GM10248 (cell line): ENCODE data around the gene TEX44.

ENCODE experiments used
- CTCF ChIA-PET: fragments of 300-600 bp; sonication (Branson Sonifier 250); formaldehyde crosslinking; extraction: SDS; loops from one replicate; lab custom pipeline; 2021; ENCODE audit warnings: antibody characterized with exemption; lab: Yijun Ruan, JAX
- POLR2A ChIA-PET: fragments of 350-650 bp; sonication (Branson Sonifier 250); formaldehyde crosslinking; extraction: SDS; loops from one replicate; lab custom pipeline; 2020; ENCODE audit warnings: antibody characterized with exemption; lab: Yijun Ruan, JAX
- DNase-seq: peaks from one replicate; pipeline ENCODE4 v3.0.0; 2012; ENCODE audit errors: extremely low spot score
- CTCF ChIP-seq: IDR thresholded peaks from 2 replicates; pipeline ENCODE4 v1.5.1; 2012; ENCODE audit warnings: mild to moderate bottlenecking, low read depth; ENCODE audit errors: extremely low read depth, missing control alignments, control extremely low read depth

TEX44 gene

GRCh38 chr2:231557571-231558217 lies 35.0 kb upstream of the TEX44 start:
- ChIA-PET POLR2A (no interaction called here), CTCF (interaction anchor here (0.8 to 13.7 kb wide), 22 partner anchors 8 to 468 kb away, joined by 3 to 187 read pairs (median 6); partner anchors contain the start of gene NMUR1)
- TF ChIP-seq CTCF, result peak; percentile 68
- peak; percentile 91 for DNase-seq

- peak; percentile 79 for DNase-seq
- POLR2A ChIA-PET, result interaction anchor here (1.2 kb wide), 1 partner anchor 113 kb away, joined by 7 read pairs; no protein-coding TSS in a partner anchor
- CTCF ChIA-PET, result interaction anchor here (0.8 to 13.7 kb wide), 28 partner anchors 8 to 152 kb away, joined by 3 to 187 read pairs (median 4); partner anchors contain the start of genes NMUR1 and TEX44
- peak; percentile 76 for TF ChIP-seq CTCF
Measured at GRCh38 chr2:231563378-231563961, 29.2 kb upstream of the TEX44 start.

- DNase-seq, result no peak
- no peak for TF ChIP-seq CTCF
- CTCF ChIA-PET, result interaction anchor here (1.2 to 12.0 kb wide), 9 partner anchors 8 to 148 kb away, joined by 3 to 176 read pairs (median 4); partner anchors contain the start of gene NMUR1
- POLR2A ChIA-PET, result no interaction called here
Measured at GRCh38 chr2:231565887-231566594, 26.6 kb upstream of the TEX44 start.

GRCh38 chr2:231567159-231567558 lies 25.5 kb upstream of the TEX44 start:
- no peak for TF ChIP-seq CTCF
- CTCF ChIA-PET, result interaction anchor here (0.8 to 12.0 kb wide), 4 partner anchors 9 to 45 kb away, joined by 3 to 176 read pairs (median 4); no protein-coding TSS in a partner anchor
- DNase-seq, result no peak
- POLR2A ChIA-PET, result no interaction called here

- POLR2A ChIA-PET, result no interaction called here
- CTCF ChIA-PET, result interaction anchor here (0.8 to 12.0 kb wide), 10 partner anchors 10 to 109 kb away, joined by 3 to 176 read pairs (median 4); no protein-coding TSS in a partner anchor
- no peak for DNase-seq
Measured at GRCh38 chr2:231568098-231568784, 24.4 kb upstream of the TEX44 start.

More at GRCh38 chr2:231568098-231568784, 24.4 kb upstream of the TEX44 start:
- TF ChIP-seq CTCF, result no peak
